ENCODE results near the gene TTI1.

Gene TTI1

GRCh38 chr20:37999526-38000263 is 33.6 kb downstream of the TTI1 start:
- H3K4me3 ChIP-seq (ENCODE audit: control insufficient read depth, low read depth, low read length) = no peak overlapping the region
- TF ChIP-seq, protein P1, sequence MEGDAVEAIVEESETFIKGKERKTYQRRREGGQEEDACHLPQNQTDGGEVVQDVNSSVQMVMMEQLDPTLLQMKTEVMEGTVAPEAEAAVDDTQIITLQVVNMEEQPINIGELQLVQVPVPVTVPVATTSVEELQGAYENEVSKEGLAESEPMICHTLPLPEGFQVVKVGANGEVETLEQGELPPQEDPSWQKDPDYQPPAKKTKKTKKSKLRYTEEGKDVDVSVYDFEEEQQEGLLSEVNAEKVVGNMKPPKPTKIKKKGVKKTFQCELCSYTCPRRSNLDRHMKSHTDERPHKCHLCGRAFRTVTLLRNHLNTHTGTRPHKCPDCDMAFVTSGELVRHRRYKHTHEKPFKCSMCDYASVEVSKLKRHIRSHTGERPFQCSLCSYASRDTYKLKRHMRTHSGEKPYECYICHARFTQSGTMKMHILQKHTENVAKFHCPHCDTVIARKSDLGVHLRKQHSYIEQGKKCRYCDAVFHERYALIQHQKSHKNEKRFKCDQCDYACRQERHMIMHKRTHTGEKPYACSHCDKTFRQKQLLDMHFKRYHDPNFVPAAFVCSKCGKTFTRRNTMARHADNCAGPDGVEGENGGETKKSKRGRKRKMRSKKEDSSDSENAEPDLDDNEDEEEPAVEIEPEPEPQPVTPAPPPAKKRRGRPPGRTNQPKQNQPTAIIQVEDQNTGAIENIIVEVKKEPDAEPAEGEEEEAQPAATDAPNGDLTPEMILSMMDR (conservative IDR thresholded peaks at IDR 0.05; ENCODE audit: control insufficient read depth, insufficient read depth, low read depth, low read length) = no peak
- DNase-seq (ENCODE audit: low read depth) = no peak

GRCh38 chr20:37997516-37997915 is 35.7 kb downstream of the TTI1 start:
- TF ChIP-seq, protein P1 (conservative IDR thresholded peaks at IDR 0.05; ENCODE audit: control insufficient read depth, insufficient read depth, low read depth, low read length) = no peak
- no peak overlapping the region for H3K4me3 ChIP-seq (ENCODE audit: control insufficient read depth, low read depth, low read length)
- no peak for DNase-seq (ENCODE audit: low read depth)

DNA sequence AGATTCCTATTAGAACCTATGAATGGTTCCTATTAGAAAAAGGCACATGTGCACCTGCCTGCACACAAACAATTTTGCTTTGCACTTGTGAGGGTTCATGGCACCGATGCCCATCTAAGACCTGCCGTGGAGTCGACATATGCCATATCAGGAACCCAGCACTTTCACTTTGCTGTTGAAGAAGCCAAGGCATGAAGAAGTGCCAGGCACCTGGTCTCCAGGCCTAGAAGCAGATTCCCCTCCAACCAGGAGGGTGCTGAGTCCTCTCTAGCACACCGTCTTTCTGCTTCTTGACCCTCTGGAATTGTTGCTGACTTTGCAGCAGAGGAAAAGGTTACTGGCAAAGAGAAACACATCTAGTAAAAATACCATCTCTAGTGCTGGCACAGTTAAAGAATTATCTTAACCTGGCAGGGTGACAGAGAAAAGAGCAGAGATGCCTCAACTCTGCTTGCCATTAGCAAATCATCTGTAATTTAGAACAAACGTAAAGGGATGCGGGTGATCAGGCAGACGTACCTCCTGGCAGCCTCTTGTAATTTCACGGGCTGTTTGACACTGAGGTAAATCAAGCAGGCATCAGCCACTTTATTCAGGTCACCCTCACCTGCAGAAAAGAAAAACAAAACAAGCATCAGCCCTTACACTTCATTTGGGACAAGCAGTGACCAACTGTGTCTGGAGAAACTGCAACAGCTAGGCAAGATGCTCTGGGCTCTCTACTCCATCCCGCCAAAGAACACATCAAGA is 37.2 kb downstream of the TTI1 start:
- TF ChIP-seq, protein P1 (conservative IDR thresholded peaks at IDR 0.05; ENCODE audit: control insufficient read depth, insufficient read depth, low read depth, low read length) = no peak
- no peak for DNase-seq (ENCODE audit: low read depth)
- no peak overlapping the region for H3K4me3 ChIP-seq (ENCODE audit: control insufficient read depth, low read depth, low read length)

GRCh38 chr20:37994512-37994911 is 38.7 kb downstream of the TTI1 start:
- DNase-seq (ENCODE audit: low read depth) = peak; percentile 75
- no peak overlapping the region for H3K4me3 ChIP-seq (ENCODE audit: control insufficient read depth, low read depth, low read length)
- TF ChIP-seq, protein P1 (conservative IDR thresholded peaks at IDR 0.05; ENCODE audit: control insufficient read depth, insufficient read depth, low read depth, low read length) = no peak

GRCh38 chr20:37992802-37993409 is 40.4 kb downstream of the TTI1 start:
- TF ChIP-seq, protein P1 (conservative IDR thresholded peaks at IDR 0.05; ENCODE audit: control insufficient read depth, insufficient read depth, low read depth, low read length) = peak; percentile 43
- peak; percentile 86 for DNase-seq (ENCODE audit: low read depth)
- no peak overlapping the region for H3K4me3 ChIP-seq (ENCODE audit: control insufficient read depth, low read depth, low read length)

DNA sequence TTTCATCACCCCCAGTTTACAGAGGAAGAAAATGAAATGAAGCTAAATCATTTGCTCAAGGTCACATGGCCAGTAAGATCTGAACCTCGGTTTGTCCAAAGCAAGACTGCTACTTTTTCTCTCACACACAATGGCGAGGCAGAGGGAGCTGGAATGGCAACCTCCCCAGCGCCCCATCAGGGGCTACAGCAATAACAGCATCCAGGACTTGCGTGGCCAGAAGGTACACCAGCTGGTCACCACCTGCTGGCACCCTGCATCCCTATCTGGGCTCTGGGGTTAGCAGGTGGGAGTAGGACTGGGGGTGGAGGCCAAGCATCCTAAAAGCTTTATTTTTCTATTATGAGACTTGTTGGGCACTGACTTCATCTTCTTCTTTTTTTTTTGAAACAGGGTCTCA is 41.3 kb downstream of the TTI1 start:
- TF ChIP-seq, protein P1 (conservative IDR thresholded peaks at IDR 0.05; ENCODE audit: control insufficient read depth, insufficient read depth, low read depth, low read length) = no peak
- no peak overlapping the region for H3K4me3 ChIP-seq (ENCODE audit: control insufficient read depth, low read depth, low read length)
- no peak for DNase-seq (ENCODE audit: low read depth)

Data from fibroblast of mammary gland (primary cell).